GM12878 (cell line): ENCODE measurements around the gene DRC1. TPM values are rescaled to one million over a fixed set of nuclear protein-coding genes. Genes with fewer than 3 reads are reported as not detected.
A peak's percentile ranks its signal among the peaks of the same experiment; 100 is the strongest.

ENCODE experiments used
- ATAC-seq: fragments of 200-7000 bp; cut with Tn5 transposase; 3 replicates; pipeline ENCODE4 v1.9.1; 2020; ENCODE audit warnings: mild to moderate bottlenecking, moderate library complexity
- BruUV-seq: library from RNA; stranded (reverse); fragments of 400-500 nt; replicated peaks from 2 replicates; lab custom pipeline; 2021; lab: Mats Ljungman, UMichigan
- CTCF ChIA-PET: fragments of 300-600 bp; sonication (Branson Sonifier 250); formaldehyde crosslinking; extraction: SDS; loops from one replicate; lab custom pipeline; 2021; ENCODE audit warnings: inconsistent platforms; lab: Yijun Ruan, JAX
- POLR2A ChIA-PET: fragments of 350-600 bp; formaldehyde crosslinking; extraction: SDS; loops from one replicate; lab custom pipeline; 2021; ENCODE audit warnings: inconsistent platforms; lab: Charles Lee
- RAD21 ChIA-PET: fragments of 300-600 bp; sonication (Branson Sonifier 250); formaldehyde crosslinking; loops from one replicate; lab custom pipeline; 2023; ENCODE audit warnings: antibody characterized with exemption; ENCODE audit not compliant: unreplicated experiment; lab: Charles Lee
- SMC1A ChIA-PET: fragments of 300-600 bp; sonication (Branson Sonifier 250); formaldehyde crosslinking; loops from one replicate; lab custom pipeline; 2023; ENCODE audit not compliant: unreplicated experiment, uncharacterized antibody; lab: Charles Lee
- DNase-seq: peaks from one replicate; pipeline ENCODE4 v3.0.0-alpha.2; 2011; ENCODE audit warnings: low read depth, low spot score
- FAIRE-seq: peaks from 3 replicates; lab custom pipeline; 2011; peaks lifted over from hg19 to GRCh38; lab: Jason Lieb, UNC
- H2AFZ ChIP-seq: 2 replicates; pipeline ENCODE4 v1.6.0; 2011; ENCODE audit warnings: low read depth, low read length, control low read depth; ENCODE audit not compliant: control insufficient read depth
- H3K27ac ChIP-seq: 2 replicates; pipeline ENCODE4 v1.5.1; 2011; ENCODE audit warnings: control low read depth; ENCODE audit not compliant: control insufficient read depth, insufficient read depth
- H3K27me3 ChIP-seq, 2 experiments: replicated peaks in 1 of 2; 2 replicates each; pipeline versions ENCODE4 v1.6.0 to v1.6.1; 2011; ENCODE audit warnings: low read length in 1 of 2; ENCODE audit not compliant: control insufficient read depth in 2 of 2, insufficient read depth in 2 of 2
- H3K36me3 ChIP-seq, 2 experiments: 2 replicates each; pipeline ENCODE4 v1.5.1; 2011; ENCODE audit warnings: low read length in 1 of 2; ENCODE audit not compliant: control insufficient read depth in 2 of 2, insufficient read depth in 2 of 2
- H3K4me1 ChIP-seq: 2 replicates; pipeline ENCODE4 v1.6.1; 2011; ENCODE audit warnings: mild to moderate bottlenecking, low read length, moderate library complexity, mixed read lengths; ENCODE audit not compliant: control insufficient read depth, insufficient read depth
- H3K4me2 ChIP-seq: 2 replicates; pipeline ENCODE4 v1.6.0; 2011; ENCODE audit warnings: control low read depth; ENCODE audit not compliant: control insufficient read depth, insufficient read depth
- H3K4me3 ChIP-seq: fragments of 200-600 bp; sonication (generic); 2 replicates; pipeline ENCODE4 v1.5.1; 2016
- H3K79me2 ChIP-seq: 2 replicates; pipeline ENCODE4 v1.6.0; 2011; ENCODE audit warnings: low read length; ENCODE audit not compliant: control insufficient read depth, insufficient read depth
- H3K9ac ChIP-seq: 2 replicates; pipeline ENCODE4 v1.8.0; 2011; ENCODE audit warnings: low read length, control low read depth, mixed read lengths; ENCODE audit not compliant: control insufficient read depth, insufficient read depth
- H3K9me3 ChIP-seq: replicated peaks from 3 replicates; pipeline ENCODE4 v1.5.1; 2011; ENCODE audit warnings: mild to moderate bottlenecking, low read length; ENCODE audit not compliant: control insufficient read depth, insufficient read depth
- H4K20me1 ChIP-seq: 2 replicates; pipeline ENCODE4 v1.6.0; 2011; ENCODE audit not compliant: control insufficient read depth, insufficient read depth
- BCL11A ChIP-seq: IDR thresholded peaks from 2 replicates; pipeline ENCODE4 v1.6.1; 2011; ENCODE audit warnings: low read depth, low read length
- E2F4 ChIP-seq: IDR thresholded peaks from 2 replicates; pipeline ENCODE4 v1.6.1; 2012; ENCODE audit warnings: low read depth, low read length, improper control_type of control experiment
- KDM1A ChIP-seq: fragments of 200-600 bp; sonication (generic); IDR thresholded peaks from 2 replicates; pipeline ENCODE4 v1.6.1; 2016; ENCODE audit warnings: borderline replicate concordance
- SMAD1 ChIP-seq: fragments of 450-650 bp; IDR thresholded peaks from 2 replicates; pipeline ENCODE4 v1.6.1; 2018; ENCODE audit warnings: mild to moderate bottlenecking, low read depth; ENCODE audit not compliant: partially characterized antibody
- SPI1 ChIP-seq: IDR thresholded peaks from 2 replicates; pipeline ENCODE4 v1.6.1; 2011; ENCODE audit warnings: low read depth, mild to moderate bottlenecking, low read length, moderate library complexity, borderline replicate concordance; ENCODE audit not compliant: insufficient read depth
- WGBS: methylation state at CpG from one replicate; pipeline ENCODE4 v1.1.6; 2016; ENCODE audit warnings: low lambda C conversion rate; ENCODE audit not compliant: insufficient replicate concordance, insufficient coverage; ENCODE audit errors: missing lambda C conversion rate; 5-methylcytosine and 5-hydroxymethylcytosine counted together
- in situ Hi-C: fragments of 300-500 bp; cut with MboI; formaldehyde crosslinking; loops from 9 replicates; pipeline ENCODE4 v1.14.3; 2018; ENCODE audit warnings: mixed read lengths
- intact Hi-C: fragments of 100-400 bp; cut with micrococcal nuclease; formaldehyde crosslinking; loops from one replicate; pipeline ENCODE4 v1.14.2; 2022; ENCODE audit not compliant: unreplicated experiment
- polyA plus RNA-seq, 11 experiments: library from polyadenylated mRNA; depleted of rRNA in 4 of 11; unstranded in 6 of 11; stranded (reverse) in 5 of 11; fragments of >200 nt; fragmentation: Nextera tagmentation in 4 of 11; fragmentation: Illumina TruSeq in 1 of 11; extraction: Ambion mirVana in 4 of 11; extraction: Trizol in 1 of 11; gene quantifications; 1 replicate in 1 of 11; 2 replicates in 10 of 11; pipeline versions ENCODE4 v1.2.1 to v1.2.3, GENCODE V29; 2011 to 2016; ENCODE audit warnings: inconsistent platforms in 2 of 11, missing spikeins in 2 of 11, low read depth in 1 of 11
- total RNA-seq, 4 experiments: library from RNA; depleted of rRNA in 3 of 4; stranded (reverse); fragments of >200 nt in 3 of 4; fragmentation: Illumina TruSeq in 1 of 4; extraction: Trizol in 1 of 4; gene quantifications; 2 replicates each; pipeline versions ENCODE4 v1.2.1 to v1.2.3, GENCODE V29; 2013 to 2021

DRC1 gene
- total and polyA plus RNA-seq, 10 of the 15 experiments (the other 5 are each of a cell fraction or from before 2014, with no cell fraction given) = 0.03 TPM; not detected in 9

GRCh38 chr2:26380281-26380680 lies 21.4 kb upstream of the DRC1 start:
- Histone ChIP-seq H3K4me2 (no peak overlapping the region), H4K20me1 (no peaks in the 10 kb centered on the region), H3K36me3 (peaks cover 0 to 6% of the 10 kb centered on the region in 2 experiments; a peak in 3 of 4 replicates), H2AFZ (no peak overlapping the region), H3K79me2 (no peaks in the 10 kb centered on the region), H3K9ac (no peak overlapping the region), H3K4me3 (no peak overlapping the region), H3K27me3 (no peaks in the 10 kb centered on the region), H3K9me3 (no peaks in the 10 kb centered on the region; the same call in 2 of the 3 replicates), H3K27ac (no peak overlapping the region), H3K4me1 (peaks cover 14% of the 10 kb centered on the region)
- intact Hi-C loops (no loop called here), in situ Hi-C loops (no loop called here)
- POLR2A ChIA-PET = no interaction called here
- CTCF ChIA-PET = no interaction called here
- FAIRE-seq (peak; percentile 23), ATAC-seq (no peak), DNase-seq (no peak)
- no TSS peak for BruUV-seq
- SMC1A ChIA-PET = no interaction called here
- no peak for TF ChIP-seq E2F4
- no peak for TF ChIP-seq SMAD1
- TF ChIP-seq KDM1A = no peak
- WGBS = 95% methylated on average over 2 of the region's 2 CpGs
- RAD21 ChIA-PET = no interaction called here

DNA sequence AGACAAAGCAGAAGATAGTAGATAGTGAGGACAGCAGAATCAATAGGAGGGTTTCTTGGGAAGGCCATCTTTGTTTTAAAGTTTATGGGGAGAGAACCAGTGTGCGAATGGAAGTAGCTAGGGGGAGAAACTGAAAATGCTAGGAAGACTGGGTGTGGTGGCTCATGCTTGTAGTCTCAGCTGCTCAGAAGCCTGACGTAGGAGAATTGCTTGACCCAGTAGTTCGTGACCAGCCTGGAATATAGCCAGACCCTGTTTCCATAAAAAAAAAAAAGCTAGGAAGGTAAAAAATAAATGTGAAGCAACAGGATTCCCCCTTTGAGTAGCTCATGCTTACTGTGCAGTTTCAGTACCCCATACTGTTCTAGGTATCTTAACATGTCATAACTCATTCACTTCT lies 19.2 kb upstream of the DRC1 start:
- CTCF ChIA-PET = interaction anchor here (1.0 kb wide), 1 partner anchor 33 kb away, joined by 4 read pairs; no protein-coding TSS in a partner anchor
- Histone ChIP-seq H3K9me3 (no peaks in the 10 kb centered on the region), H2AFZ (no peak overlapping the region), H3K27ac (no peak overlapping the region; the same call in 1 of the 2 replicates), H3K27me3 (no peaks in the 10 kb centered on the region), H4K20me1 (no peaks in the 10 kb centered on the region), H3K4me3 (no peak overlapping the region), H3K9ac (no peak overlapping the region), H3K4me2 (no peak overlapping the region), H3K4me1 (peaks cover 14% of the 10 kb centered on the region), H3K36me3 (peaks cover 0 to 6% of the 10 kb centered on the region in 2 experiments; a peak in 3 of 4 replicates), H3K79me2 (no peaks in the 10 kb centered on the region)
- SMC1A ChIA-PET = interaction anchor here (0.7 to 1.5 kb wide), 3 partner anchors 9 to 38 kb away, joined by 3 to 8 read pairs (median 4); no protein-coding TSS in a partner anchor
- BruUV-seq = no TSS peak
- POLR2A ChIA-PET = interaction anchor here (0.5 to 0.9 kb wide), 3 partner anchors 9 to 112 kb away, joined by 3 to 4 read pairs (median 3); no protein-coding TSS in a partner anchor
- in situ Hi-C loops (no loop called here), intact Hi-C loops (no loop called here)
- FAIRE-seq = no peak
- RAD21 ChIA-PET = no interaction called here
- DNase-seq = no peak
- TF ChIP-seq SPI1 = peak; percentile 38; the same call in 1 of the 2 replicates
- TF ChIP-seq BCL11A = no peak
- 100% methylated on average over 3 of the region's 3 CpGs for WGBS
- 0 out of 3 replicates have a peak, but pooled peaks have one; percentile 27 for ATAC-seq
